GM21576 (cell line): ENCODE data around the gene RBM18.

ENCODE experiments used
- ATAC-seq: cut with Tn5 transposase; IDR thresholded peaks from one replicate; pipeline ENCODE4 v1.9.1; 2021; ENCODE audit warnings: mild to moderate bottlenecking, moderate library complexity; ENCODE audit not compliant: unreplicated experiment

RBM18 gene

DNA sequence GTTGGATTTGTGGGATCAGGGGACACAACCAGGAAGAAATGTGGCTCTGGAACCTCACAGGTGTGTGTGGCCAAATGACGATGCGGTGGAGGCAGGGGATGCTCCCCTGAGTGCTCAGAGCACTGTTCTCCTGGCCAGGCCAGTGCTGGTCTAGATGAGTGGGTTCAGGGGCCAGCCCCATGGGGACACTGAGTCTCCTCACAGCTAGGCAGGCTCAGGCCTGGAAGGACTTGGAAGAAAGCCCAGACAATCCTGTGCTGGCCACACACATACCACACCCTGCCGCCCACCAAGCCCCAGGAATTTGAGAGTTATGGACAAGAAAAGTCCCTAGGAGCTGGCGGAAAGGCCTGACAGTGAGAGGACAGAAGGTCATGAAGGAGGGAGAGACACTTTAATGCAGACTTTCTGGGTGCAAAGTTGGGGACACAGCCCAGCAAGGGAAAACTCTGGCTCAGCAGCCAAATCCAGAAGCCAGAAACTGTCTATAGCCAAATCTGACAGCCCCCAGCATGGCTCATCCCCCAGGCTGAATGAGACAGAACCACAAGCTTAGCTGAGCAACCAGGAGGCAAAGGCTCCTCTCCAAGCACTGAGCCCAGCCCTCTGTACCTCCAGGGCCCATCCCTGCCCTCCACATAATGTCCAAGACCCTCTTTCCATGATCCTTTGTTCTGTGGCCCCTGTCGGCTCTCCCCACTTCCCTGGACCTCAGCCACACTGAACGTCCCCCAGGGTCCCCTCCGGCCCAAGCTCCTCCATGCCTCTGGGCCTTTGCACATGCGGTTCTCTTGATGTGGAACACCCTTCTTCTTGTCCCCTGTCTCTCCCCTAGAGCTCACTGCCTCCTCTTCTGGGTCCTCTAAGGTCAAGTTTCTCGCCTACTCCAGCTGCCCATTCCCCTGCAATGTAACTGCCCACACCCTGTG, 58.3 kb downstream of the RBM18 start:
- ATAC-seq: no peak

DNA sequence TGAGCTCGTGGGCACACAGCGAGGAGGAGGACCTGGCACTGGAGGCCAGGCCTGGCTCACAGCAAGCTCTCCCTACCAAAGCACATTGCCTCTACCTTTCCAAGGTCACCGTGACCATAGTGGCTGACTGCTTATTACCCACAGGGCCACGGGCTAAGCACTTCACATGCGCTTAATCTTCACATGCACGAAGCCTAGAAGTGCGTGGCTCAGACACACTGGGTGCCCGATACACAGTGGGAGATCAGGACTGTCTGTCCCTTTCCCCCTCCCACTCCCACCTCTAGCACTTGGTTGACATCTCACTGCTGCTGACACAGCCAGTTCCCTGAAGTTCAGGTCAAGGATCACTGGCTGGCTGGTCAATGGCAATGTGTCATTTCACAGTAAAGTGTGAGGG, 59.5 kb downstream of the RBM18 start:
- no peak for ATAC-seq

GRCh38 chr9:122204491-122204890, 60.1 kb downstream of the RBM18 start:
- no peak for ATAC-seq

DNA sequence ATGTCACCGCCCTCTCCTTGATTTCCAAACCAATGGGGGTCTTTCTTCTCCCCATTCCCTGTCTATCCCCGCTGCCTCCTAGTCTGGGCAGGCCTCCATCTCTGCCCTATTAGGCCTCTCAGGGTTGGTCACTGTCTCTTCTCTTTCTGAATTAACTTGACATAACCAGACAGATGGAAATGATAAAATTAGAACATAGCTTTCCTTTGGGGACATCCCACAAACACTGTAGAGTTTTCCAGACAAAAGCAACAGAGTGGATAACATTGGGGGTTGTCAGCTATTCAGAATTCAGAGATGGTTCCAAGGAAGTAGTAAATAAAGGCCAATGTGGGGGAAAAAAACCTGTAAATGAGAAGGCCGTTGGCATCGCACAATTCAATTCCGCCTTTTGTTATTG, 60.6 kb downstream of the RBM18 start:
- no peak for ATAC-seq

DNA sequence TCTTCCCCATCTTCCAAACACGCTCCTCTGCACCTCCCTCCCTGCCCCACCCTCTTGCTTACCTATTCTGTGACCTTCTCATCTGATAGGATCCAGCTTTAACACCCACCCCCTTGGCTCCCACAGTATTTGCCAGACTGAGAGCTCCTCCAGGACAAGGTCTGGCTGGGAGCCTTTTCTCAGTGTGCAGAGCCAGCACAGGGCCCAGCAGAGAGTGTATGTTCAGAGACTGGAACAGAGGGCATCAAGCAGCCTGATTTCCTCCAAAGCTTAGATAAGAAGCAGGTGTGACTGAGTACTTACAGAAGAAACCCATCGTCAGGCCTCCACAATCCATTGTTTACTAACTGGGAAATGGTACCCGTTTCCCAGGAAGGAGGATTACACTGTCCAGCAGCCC, 62.5 kb downstream of the RBM18 start:
- no peak for ATAC-seq

DNA sequence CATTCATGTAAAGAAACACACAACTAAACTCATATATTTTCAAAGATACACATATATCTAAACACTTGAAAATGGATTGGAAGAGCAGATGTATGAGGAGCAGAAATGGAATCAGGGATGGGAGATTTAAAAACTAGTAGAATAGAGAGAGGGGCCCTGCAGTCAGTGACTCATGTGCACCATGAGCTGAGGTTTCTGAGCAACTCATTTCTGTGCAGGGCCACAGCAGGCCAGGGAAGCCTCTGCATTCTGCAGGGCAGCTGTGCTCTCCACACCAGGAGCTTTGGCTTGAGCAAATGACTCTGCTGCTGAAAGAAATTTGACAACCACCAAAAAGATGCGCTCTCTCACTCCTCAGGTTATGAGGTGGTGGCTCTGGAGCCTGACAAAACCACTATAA, 63.0 kb downstream of the RBM18 start:
- no peak for ATAC-seq

- ATAC-seq: no peak
Observed at GRCh38 chr9:122200960-122201595, 63.6 kb downstream of the RBM18 start.

DNA sequence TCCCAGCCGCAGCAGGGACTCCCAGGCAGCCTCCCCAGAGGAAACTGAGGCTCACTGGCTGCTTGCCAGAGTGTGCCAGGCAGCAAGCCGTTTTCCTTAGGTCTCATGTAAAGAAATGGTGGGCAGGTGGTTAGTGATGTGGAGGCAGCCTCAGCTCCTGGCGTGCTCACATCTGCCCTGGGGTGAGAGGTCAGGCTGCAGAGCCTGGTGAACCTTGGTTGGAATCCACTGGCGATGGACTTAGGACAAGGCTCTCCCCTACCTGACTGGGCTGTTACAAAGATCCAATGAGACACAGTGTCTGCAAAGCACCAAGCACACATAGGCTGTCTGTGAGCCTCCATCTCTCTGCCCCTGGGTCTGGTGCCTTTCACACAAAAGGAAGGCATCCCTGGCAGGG, 66.8 kb downstream of the RBM18 start:
- ATAC-seq: no peak

GRCh38 chr9:122197426-122197825, 67.2 kb downstream of the RBM18 start:
- no peak for ATAC-seq

- ATAC-seq: no peak
Observed at GRCh38 chr9:122195875-122196274, 68.8 kb downstream of the RBM18 start.

GRCh38 chr9:122193651-122194050, 71.0 kb downstream of the RBM18 start:
- no peak for ATAC-seq

- ATAC-seq: no peak
Observed at GRCh38 chr9:122192914-122193525, 71.6 kb downstream of the RBM18 start.

GRCh38 chr9:122192261-122192875, 72.3 kb downstream of the RBM18 start:
- ATAC-seq: no peak

GRCh38 chr9:122191584-122191983, 73.1 kb downstream of the RBM18 start:
- ATAC-seq: no peak

GRCh38 chr9:122190597-122191381, 73.9 kb downstream of the RBM18 start:
- no peak for ATAC-seq

- ATAC-seq: no peak
Observed at GRCh38 chr9:122188369-122188768, 76.3 kb downstream of the RBM18 start.
